ENCODE data around the gene SESN2.

GRCh38 chr1:28259252-28259933 lies at the start of gene SESN2:
- no peak for TF ChIP-seq CTCF (IDR thresholded peaks at IDR 0.05; ENCODE audit: low read depth, low read length, missing input control)
- TF ChIP-seq EGR1 (IDR thresholded peaks at IDR 0.05; ENCODE audit: low read depth in 2 of 2) = peak in 1 of 2 donors; percentile 58
- TF ChIP-seq YY1 (IDR thresholded peaks at IDR 0.05) = peak; percentile 68
- peak; percentile 40 for TF ChIP-seq MAX (IDR thresholded peaks at IDR 0.05)
- peak; percentile 27 for TF ChIP-seq ATF3 (IDR thresholded peaks at IDR 0.05)
- TF ChIP-seq ZBTB33 (IDR thresholded peaks at IDR 0.05) = peak; percentile 41
- peak; percentile 21 to 47 for TF ChIP-seq RXRA (IDR thresholded peaks at IDR 0.05)

Data from liver (tissue), 3 donors.